MM.1S (cell line): ENCODE data around the gene RNF224.

ENCODE experiments used
- DNase-seq: peaks from one replicate; pipeline ENCODE4 v3.0.0-alpha.2; 2015
- H2AFZ ChIP-seq: fragments of 300-600 bp; sonication (generic); 2 replicates; pipeline ENCODE4 v1.6.0; 2016; ENCODE audit warnings: antibody characterized with exemption, low read length
- H3F3A ChIP-seq: fragments of 300-600 bp; sonication (generic); 2 replicates; pipeline ENCODE4 v1.6.1; 2016; ENCODE audit warnings: mild to moderate bottlenecking, antibody characterized with exemption, low read length, moderate library complexity, mixed read lengths; ENCODE audit not compliant: insufficient read depth
- H3K27ac ChIP-seq: fragments of 300-600 bp; sonication (generic); 2 replicates; pipeline ENCODE4 v1.5.1; 2016; ENCODE audit warnings: mild to moderate bottlenecking, low read length
- H3K27me3 ChIP-seq: fragments of 300-600 bp; sonication (generic); replicated peaks from 2 replicates; pipeline ENCODE4 v1.6.0; 2016; ENCODE audit warnings: low read length; ENCODE audit not compliant: insufficient read depth
- H3K36me3 ChIP-seq: fragments of 300-600 bp; sonication (generic); replicated peaks from 2 replicates; pipeline ENCODE4 v1.6.1; 2016; ENCODE audit warnings: mild to moderate bottlenecking, low read length, mixed read lengths; ENCODE audit not compliant: insufficient read depth
- H3K4me1 ChIP-seq: fragments of 300-600 bp; sonication (generic); 2 replicates; pipeline ENCODE4 v1.6.1; 2016; ENCODE audit warnings: low read length, mixed read lengths
- H3K4me2 ChIP-seq: fragments of 300-600 bp; sonication (generic); 2 replicates; pipeline ENCODE4 v1.6.0; 2016; ENCODE audit warnings: low read depth, low read length
- H3K4me3 ChIP-seq: fragments of 300-600 bp; sonication (generic); 2 replicates; pipeline ENCODE4 v1.5.1; 2016; ENCODE audit warnings: low read length, mixed read lengths
- H3K79me2 ChIP-seq: fragments of 300-600 bp; sonication (generic); 2 replicates; pipeline ENCODE4 v1.6.1; 2016; ENCODE audit warnings: mixed run types, low read length, mixed read lengths
- H3K9ac ChIP-seq: fragments of 300-600 bp; sonication (generic); 2 replicates; pipeline ENCODE4 v1.6.1; 2016; ENCODE audit warnings: low read length, mixed read lengths
- H3K9me2 ChIP-seq: fragments of 300-600 bp; sonication (generic); replicated peaks from 2 replicates; pipeline ENCODE4 v1.6.1; 2016; ENCODE audit warnings: mild to moderate bottlenecking, low read length, mixed read lengths; ENCODE audit not compliant: insufficient read depth
- H3K9me3 ChIP-seq: fragments of 300-600 bp; sonication (generic); replicated peaks from 2 replicates; pipeline ENCODE4 v1.6.1; 2016; ENCODE audit warnings: mild to moderate bottlenecking, low read length, mixed read lengths; ENCODE audit not compliant: insufficient read depth
- H4K20me1 ChIP-seq: fragments of 300-600 bp; sonication (generic); 2 replicates; pipeline ENCODE4 v1.6.1; 2016; ENCODE audit warnings: mild to moderate bottlenecking, low read length, moderate library complexity, mixed read lengths; ENCODE audit not compliant: insufficient read depth
- CTCF ChIP-seq: fragments of 300-600 bp; sonication (generic); IDR thresholded peaks from 2 replicates; pipeline ENCODE4 v1.5.1; 2016; ENCODE audit warnings: antibody characterized with exemption, low read length, mixed read lengths
- EZH2 ChIP-seq: fragments of 300-600 bp; sonication (generic); optimal IDR thresholded peaks from 2 replicates; pipeline ENCODE3; 2017; ENCODE audit warnings: low read depth, mild to moderate bottlenecking, antibody characterized with exemption, low read length, mixed read lengths
- EZH2phosphoT487 ChIP-seq: fragments of 300-600 bp; sonication (generic); IDR thresholded peaks from 2 replicates; pipeline ENCODE4 v1.6.1; 2018; ENCODE audit warnings: antibody characterized with exemption, low read length

The RNF224 gene

DNA sequence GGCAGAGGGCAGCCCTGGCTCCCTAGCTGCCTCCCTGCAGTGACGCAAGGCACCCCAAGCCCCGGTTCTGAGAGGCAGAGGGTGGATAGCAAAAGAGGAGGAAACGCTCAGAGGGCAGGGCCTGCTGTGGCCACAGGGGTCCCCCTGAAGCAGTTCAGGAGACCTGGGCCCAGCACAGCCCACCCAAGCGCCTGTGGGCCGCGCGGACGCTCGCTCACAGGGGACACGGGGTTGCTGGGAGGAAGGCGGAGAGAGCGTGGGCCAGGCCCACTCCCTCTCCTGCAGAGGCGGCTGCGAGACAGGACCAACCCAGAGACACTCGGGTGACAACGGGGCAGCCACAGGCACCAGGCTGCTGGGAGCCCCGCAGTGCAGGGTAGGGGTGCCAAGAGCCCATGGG lies 47.5 kb upstream of the RNF224 start:
- no peaks in the 10 kb centered on the region for H4K20me1 ChIP-seq
- H2AFZ ChIP-seq, result no peak overlapping the region
- no peak overlapping the region for H3K4me2 ChIP-seq
- no peak overlapping the region for H3K27ac ChIP-seq
- H3F3A ChIP-seq, result peaks cover 10% of the 10 kb centered on the region; the same call in 1 of the 2 replicates
- TF ChIP-seq EZH2phosphoT487 (no peak), CTCF (no peak), EZH2 (no peak)
- H3K9me2 ChIP-seq, result no peaks in the 10 kb centered on the region
- no peak for DNase-seq
- H3K9me3 ChIP-seq, result no peaks in the 10 kb centered on the region
- H3K79me2 ChIP-seq, result 0 out of 2 replicates have a peak, but pooled peaks cover 1% of the 10 kb centered on the region
- no peak overlapping the region for H3K9ac ChIP-seq
- no peaks in the 10 kb centered on the region for H3K4me1 ChIP-seq
- no peak overlapping the region for H3K4me3 ChIP-seq
- H3K36me3 ChIP-seq, result no peaks in the 10 kb centered on the region
- no peaks in the 10 kb centered on the region for H3K27me3 ChIP-seq

DNA sequence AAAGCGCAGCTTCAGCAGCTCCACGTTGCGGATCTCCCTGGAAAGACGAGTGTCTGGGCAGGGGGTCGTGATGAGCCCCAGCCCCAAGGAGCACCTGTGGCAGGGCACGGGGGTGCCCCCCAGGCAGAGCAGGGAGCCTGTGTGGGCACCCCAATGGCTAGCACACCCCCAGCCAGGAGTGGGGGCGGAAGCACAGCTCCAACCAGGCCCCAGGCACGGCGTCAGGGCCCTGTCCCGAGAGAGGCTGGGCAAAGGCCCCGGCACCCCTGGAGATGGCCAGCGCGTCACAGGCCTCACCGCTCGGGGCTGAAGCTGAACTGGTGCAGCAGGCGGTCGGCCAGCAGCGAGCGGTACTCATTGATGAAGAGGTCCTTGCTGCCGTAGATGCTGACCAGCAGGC lies 46.8 kb upstream of the RNF224 start:
- Histone ChIP-seq H3K27me3 (no peaks in the 10 kb centered on the region), H3F3A (peaks cover 10% of the 10 kb centered on the region; the same call in 1 of the 2 replicates), H3K4me3 (no peak overlapping the region), H3K4me1 (no peaks in the 10 kb centered on the region), H3K27ac (no peak overlapping the region), H3K9ac (no peak overlapping the region), H3K79me2 (peaks cover 9% of the 10 kb centered on the region; the same call in 1 of the 2 replicates), H3K9me2 (no peaks in the 10 kb centered on the region), H3K36me3 (no peaks in the 10 kb centered on the region), H4K20me1 (no peaks in the 10 kb centered on the region), H2AFZ (no peak overlapping the region), H3K4me2 (no peak overlapping the region), H3K9me3 (no peaks in the 10 kb centered on the region)
- no peak for DNase-seq
- no peak for TF ChIP-seq CTCF
- TF ChIP-seq EZH2, result no peak
- TF ChIP-seq EZH2phosphoT487, result no peak

- Histone ChIP-seq H3K9me3 (no peaks in the 10 kb centered on the region), H3K27ac (no peak overlapping the region), H3K9ac (no peak overlapping the region), H3K27me3 (no peaks in the 10 kb centered on the region), H3K4me2 (no peak overlapping the region), H3K4me1 (peaks cover under 1% of the 10 kb centered on the region; the same call in 1 of the 2 replicates), H3K4me3 (no peak overlapping the region), H3K9me2 (no peaks in the 10 kb centered on the region), H4K20me1 (no peaks in the 10 kb centered on the region), H3K36me3 (no peaks in the 10 kb centered on the region), H2AFZ (no peak overlapping the region), H3K79me2 (peaks cover 20% of the 10 kb centered on the region), H3F3A (peaks cover 4% of the 10 kb centered on the region; the same call in 1 of the 2 replicates)
- TF ChIP-seq CTCF, result no peak
- no peak for TF ChIP-seq EZH2phosphoT487
- no peak for TF ChIP-seq EZH2
- no peak for DNase-seq
These were observed 45.6 kb upstream of the RNF224 start for GRCh38 chr9:137181680-137182079.
